Measurements from ENCODE around the gene CHRM3. TPM values are rescaled to one million over a fixed set of nuclear protein-coding genes. Genes with fewer than 3 reads are reported as not detected.

Gene CHRM3
- total RNA-seq, 1 donor from 2014 or later, result 0.06 TPM

DNA sequence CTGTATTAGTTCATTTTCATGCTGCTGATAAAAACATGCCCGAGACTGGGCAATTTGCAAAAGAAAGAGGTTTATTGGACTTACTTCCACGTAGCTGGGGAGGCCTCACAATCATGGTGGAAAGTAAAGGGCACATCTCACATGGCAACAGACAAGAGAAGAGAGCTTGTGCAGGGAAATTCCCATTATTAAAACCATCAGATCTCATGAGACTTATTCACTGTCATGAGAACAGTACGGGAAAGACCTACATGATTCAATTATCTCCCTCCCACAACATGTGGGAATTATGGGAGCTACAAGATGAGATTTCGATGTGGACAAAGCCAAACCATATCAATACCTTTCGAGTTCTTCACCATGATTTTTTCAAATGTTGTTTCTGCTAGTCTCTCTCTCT lies 3.7 kb upstream of the CHRM3 start:
- no peak for TF ChIP-seq CTCF (conservative IDR thresholded peaks at IDR 0.05; ENCODE audit: low read depth, low read length)
- no peak overlapping the region for H3K4me3 ChIP-seq (ENCODE audit: low read depth, low read length)
- DNase-seq (ENCODE audit: low read depth), result no peak

GRCh38 chr1:239383714-239384113 lies 2.7 kb upstream of the CHRM3 start:
- no peak for TF ChIP-seq CTCF (conservative IDR thresholded peaks at IDR 0.05; ENCODE audit: low read depth, low read length)
- no peak overlapping the region for H3K4me3 ChIP-seq (ENCODE audit: low read depth, low read length)
- DNase-seq (ENCODE audit: low read depth), result no peak

DNA sequence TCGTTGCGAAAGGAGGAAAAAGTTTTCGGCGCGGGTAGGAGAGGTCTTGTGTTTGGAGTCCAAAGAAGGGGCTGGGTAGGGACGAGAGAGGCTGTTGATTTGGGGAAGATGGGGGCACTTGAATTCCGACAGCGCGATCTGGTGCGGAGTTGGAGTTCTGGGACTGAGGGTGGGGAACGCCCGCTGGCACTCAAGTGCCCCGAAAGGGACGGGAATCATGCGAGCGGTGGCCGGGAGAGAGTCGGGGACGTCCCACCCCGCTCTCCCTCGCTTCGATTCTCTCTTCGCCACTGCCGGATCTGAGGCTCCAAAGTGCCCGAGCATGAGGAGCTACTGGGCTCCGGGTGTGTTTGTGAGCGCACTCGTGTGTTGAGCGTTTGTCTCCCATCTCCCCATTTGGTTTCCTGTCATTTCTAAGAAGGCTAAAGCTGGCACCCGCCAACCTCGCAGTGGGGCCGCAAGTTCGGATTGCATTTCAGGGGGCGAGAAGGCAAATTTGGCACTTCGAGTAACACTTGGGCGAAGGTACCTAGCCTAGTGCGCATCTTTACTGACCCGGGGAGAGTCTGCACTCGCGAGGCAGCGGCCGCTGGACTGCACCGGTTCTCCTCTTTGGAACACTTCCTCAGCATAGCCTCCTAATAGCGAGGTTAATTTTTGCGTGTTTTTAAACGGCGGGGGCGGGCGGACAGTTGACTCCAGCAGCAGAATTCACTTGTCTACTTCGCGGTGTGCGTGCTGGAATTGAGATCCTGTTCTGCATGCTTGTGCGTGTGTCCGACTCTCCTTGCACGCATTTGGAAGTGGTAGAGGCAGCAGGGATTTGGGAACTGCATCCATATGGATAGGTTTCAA lies 1.2 kb downstream of the CHRM3 start:
- no peak for TF ChIP-seq CTCF (conservative IDR thresholded peaks at IDR 0.05; ENCODE audit: low read depth, low read length)
- DNase-seq (ENCODE audit: low read depth), result no peak
- H3K4me3 ChIP-seq (ENCODE audit: low read depth, low read length), result peak overlapping the region; percentile 55

- H3K4me3 ChIP-seq (ENCODE audit: low read depth, low read length), result peak overlapping the region; percentile 55
- no peak for DNase-seq (ENCODE audit: low read depth)
- no peak for TF ChIP-seq CTCF (conservative IDR thresholded peaks at IDR 0.05; ENCODE audit: low read depth, low read length)
Measured at GRCh38 chr1:239388159-239388485, 1.8 kb downstream of the CHRM3 start.

GRCh38 chr1:239388578-239388977 lies 2.2 kb downstream of the CHRM3 start:
- no peak overlapping the region for H3K4me3 ChIP-seq (ENCODE audit: low read depth, low read length)

GRCh38 chr1:239389703-239390102 lies 3.3 kb downstream of the CHRM3 start:
- no peak overlapping the region for H3K4me3 ChIP-seq (ENCODE audit: low read depth, low read length)
- no peak for DNase-seq (ENCODE audit: low read depth)
- TF ChIP-seq CTCF (conservative IDR thresholded peaks at IDR 0.05; ENCODE audit: low read depth, low read length), result no peak

More at GRCh38 chr1:239388578-239388977, 2.2 kb downstream of the CHRM3 start:
- TF ChIP-seq CTCF (conservative IDR thresholded peaks at IDR 0.05; ENCODE audit: low read depth, low read length), result no peak
- DNase-seq (ENCODE audit: low read depth), result no peak

- no peak for TF ChIP-seq CTCF (conservative IDR thresholded peaks at IDR 0.05; ENCODE audit: low read depth, low read length)
- H3K4me3 ChIP-seq (ENCODE audit: low read depth, low read length), result no peak overlapping the region
- DNase-seq (ENCODE audit: low read depth), result no peak
Measured at GRCh38 chr1:239392271-239392670, 5.9 kb downstream of the CHRM3 start.

All from epithelial cell of proximal tubule (primary cell).